Measurements from ENCODE around the gene TSPAN2. TPM values are rescaled to one million over a fixed set of nuclear protein-coding genes. Genes with fewer than 3 reads are reported as not detected.
A peak's percentile ranks its signal among the peaks of the same experiment; 100 is the strongest.

The TSPAN2 gene
- total RNA-seq: 17.6 TPM
- 10 to 100 TPM; 16.3 to 30.6 (median 19.7) TPM for polyA plus RNA-seq (ENCODE audit: insufficient read depth in 1 of 8, insufficient read length in 8 of 8, low replicate concordance in 1 of 8)
- long read RNA-seq, donor 1, partial matches to known transcripts: 0 of 3 reads
- long read RNA-seq, donor 1, other reads (novel, unspliced or antisense): 0 of 3 reads
- long read RNA-seq, donor 2: 0 reads
- long read RNA-seq, donor 3, partial matches to known transcripts: 0 of 3 reads
- long read RNA-seq, donor 3, other reads (novel, unspliced or antisense): 0 of 3 reads
- long read RNA-seq, donor 4, partial matches to known transcripts: 0 of 3 reads
- long read RNA-seq, donor 4, other reads (novel, unspliced or antisense): 0 of 3 reads
- long read RNA-seq, donor 5, transcript TSPAN2-202 (8 exons, 3,177 nt): major isoform, 24 of 28 reads
- long read RNA-seq, donor 5, partial matches to known transcripts: 0 of 28 reads
- long read RNA-seq, donor 5, other reads (novel, unspliced or antisense): 0 of 28 reads
- long read RNA-seq, donor 6, transcript TSPAN2-202 (8 exons, 3,177 nt): major isoform, 15 of 17 reads
- long read RNA-seq, donor 6, partial matches to known transcripts: 0 of 17 reads
- long read RNA-seq, donor 6, other reads (novel, unspliced or antisense): 0 of 17 reads
- long read RNA-seq, donor 7, transcript TSPAN2-202 (8 exons, 3,177 nt): major isoform, 12 of 13 reads
- long read RNA-seq, donor 7, partial matches to known transcripts: 0 of 13 reads
- long read RNA-seq, donor 7, other reads (novel, unspliced or antisense): 0 of 13 reads
- long read RNA-seq, donor 8, transcript TSPAN2-202 (8 exons, 3,177 nt): major isoform, 7 of 19 reads
- long read RNA-seq, donor 8, partial matches to known transcripts: 12 of 19 reads
- long read RNA-seq, donor 8, other reads (novel, unspliced or antisense): 0 of 19 reads
- long read RNA-seq, donor 9, partial matches to known transcripts: 0 of 2 reads
- long read RNA-seq, donor 9, other reads (novel, unspliced or antisense): 0 of 2 reads
- long read RNA-seq, donor 10, transcript TSPAN2-202 (8 exons, 3,177 nt): major isoform, 13 of 14 reads
- long read RNA-seq, donor 10, partial matches to known transcripts: 0 of 14 reads
- long read RNA-seq, donor 10, other reads (novel, unspliced or antisense): 0 of 14 reads
- long read RNA-seq, donor 11, transcript TSPAN2-202 (8 exons, 3,177 nt): major isoform, 6 of 9 reads
- long read RNA-seq, donor 11, partial matches to known transcripts: 0 of 9 reads
- long read RNA-seq, donor 11, other reads (novel, unspliced or antisense): 0 of 9 reads

DNA sequence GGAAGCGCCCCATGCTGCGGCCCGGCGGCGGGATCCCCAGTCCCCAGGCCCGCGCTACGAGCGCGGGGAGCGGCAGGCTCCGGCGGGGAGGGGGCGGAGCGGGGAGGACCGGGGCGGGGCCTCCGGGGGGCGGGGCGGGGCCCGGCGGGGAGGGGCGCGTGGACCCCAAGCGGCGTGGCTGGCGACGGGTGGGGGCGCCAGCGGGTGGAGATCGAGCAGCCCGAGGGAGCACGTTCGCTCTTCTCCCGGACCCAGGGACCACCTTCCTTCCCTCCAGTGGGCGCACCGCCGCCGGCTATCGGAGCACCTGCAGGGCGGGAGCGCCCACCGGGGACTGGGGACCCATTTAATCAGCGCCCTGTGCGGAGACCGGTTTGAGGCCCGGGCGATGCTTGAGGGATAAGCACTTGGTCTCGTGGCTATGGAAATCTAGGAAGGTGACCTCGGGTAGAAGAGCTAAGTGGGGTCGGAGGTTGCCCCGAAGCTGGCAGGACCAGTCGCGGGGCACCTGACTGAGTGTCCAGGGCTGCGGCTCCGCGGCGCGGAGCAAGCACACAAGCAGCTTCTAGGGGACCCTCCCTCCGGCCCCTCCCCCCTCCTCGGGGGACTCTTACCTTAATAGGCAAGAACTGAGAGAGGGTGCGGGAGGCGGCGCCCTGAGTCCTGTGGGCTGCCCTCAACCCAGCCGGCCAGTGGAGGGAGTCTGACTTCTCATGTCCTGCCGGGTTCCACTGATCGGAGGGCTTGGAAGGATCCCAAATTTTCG is at the start of gene TSPAN2:
Gene TSPAN2 (minus strand): TSS at position 84 of the 766 bp plus-strand sequence. CDS start 71 bp downstream, at position 13.
- Histone ChIP-seq H3K4me1 (ENCODE audit: control insufficient read depth, insufficient read depth, low read length) (peaks cover 13% of the 10 kb centered on the region), H3K36me3 (ENCODE audit: control insufficient read depth, insufficient read depth, low read length) (no peaks in the 10 kb centered on the region), H3K27me3 (ENCODE audit: control insufficient read depth, insufficient read depth, low read length) (peaks cover 22% of the 10 kb centered on the region), H3K27ac (ENCODE audit: low read length) (peak within 1 kb of the TSS; percentile 83), H3K4me3 (ENCODE audit: low read length) (peak within 1 kb of the TSS; percentile 55), H3K9me3 (replicated peaks; ENCODE audit: control insufficient read depth, low read depth, low read length) (no peaks in the 10 kb centered on the region)
- peak; percentile 67 for DNase-seq
- under 1% methylated on average over 37 of the region's 68 CpGs for WGBS (ENCODE audit: insufficient coverage)

DNA sequence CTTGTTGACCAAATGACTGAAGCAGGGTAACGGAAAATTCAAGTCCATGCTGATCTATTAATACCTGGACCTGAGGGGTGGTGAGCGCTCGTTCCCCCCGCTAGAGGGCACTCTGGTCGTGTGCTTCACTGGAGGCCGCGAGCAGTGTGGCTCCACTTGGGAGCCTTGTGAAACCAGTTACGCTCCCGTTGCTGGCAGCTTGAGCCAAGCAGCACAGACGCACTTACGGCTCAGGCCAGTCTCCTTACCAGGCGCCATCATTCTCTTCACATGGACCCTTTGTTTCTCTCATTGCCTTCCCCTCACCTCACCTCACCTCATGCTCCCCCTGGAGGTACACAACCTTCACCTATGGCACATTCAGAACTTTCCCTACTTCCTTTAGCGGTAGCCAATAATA is 49.7 kb upstream of the TSPAN2 start:
- Histone ChIP-seq H3K9me3 (replicated peaks; ENCODE audit: control insufficient read depth, low read depth, low read length) (no peaks in the 10 kb centered on the region), H3K4me3 (ENCODE audit: low read length) (no peak overlapping the region), H3K36me3 (ENCODE audit: control insufficient read depth, insufficient read depth, low read length) (no peaks in the 10 kb centered on the region), H3K27ac (ENCODE audit: low read length) (no peak overlapping the region), H3K27me3 (ENCODE audit: control insufficient read depth, insufficient read depth, low read length) (no peaks in the 10 kb centered on the region), H3K4me1 (ENCODE audit: control insufficient read depth, insufficient read depth, low read length) (peaks cover 7% of the 10 kb centered on the region)
- peak; percentile 93 for DNase-seq
- WGBS (ENCODE audit: insufficient coverage): 4% methylated on average over 12 of the region's 13 CpGs

DNA sequence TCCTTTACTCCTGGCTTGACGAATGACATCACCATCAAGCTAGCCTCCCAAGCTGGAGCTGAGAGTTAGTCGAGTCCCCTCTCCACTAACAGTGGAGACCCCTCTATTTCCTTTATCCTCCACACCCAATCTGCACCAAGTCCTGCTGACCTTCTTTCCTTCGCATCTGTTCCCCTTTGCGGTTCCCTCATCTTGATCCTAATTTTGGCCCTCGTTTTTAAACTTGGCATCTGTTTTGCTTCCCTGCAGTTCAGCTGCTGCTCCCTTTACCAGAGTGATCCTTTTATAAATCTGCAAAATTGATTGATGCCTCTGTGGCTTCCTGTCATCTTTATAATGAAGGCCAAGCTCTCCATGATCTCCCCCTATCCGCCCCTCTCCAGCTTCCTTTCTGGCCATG is 49.0 kb upstream of the TSPAN2 start:
- H3K9me3 ChIP-seq (replicated peaks; ENCODE audit: control insufficient read depth, low read depth, low read length): no peaks in the 10 kb centered on the region
- no peaks in the 10 kb centered on the region for H3K36me3 ChIP-seq (ENCODE audit: control insufficient read depth, insufficient read depth, low read length)
- no peak overlapping the region for H3K4me3 ChIP-seq (ENCODE audit: low read length)
- peaks cover 7% of the 10 kb centered on the region for H3K4me1 ChIP-seq (ENCODE audit: control insufficient read depth, insufficient read depth, low read length)
- no peak overlapping the region for H3K27ac ChIP-seq (ENCODE audit: low read length)
- H3K27me3 ChIP-seq (ENCODE audit: control insufficient read depth, insufficient read depth, low read length): no peaks in the 10 kb centered on the region
- DNase-seq: no peak
- 60% methylated on average over 6 of the region's 6 CpGs for WGBS (ENCODE audit: insufficient coverage)

- no peak overlapping the region for H3K4me3 ChIP-seq (ENCODE audit: low read length)
Observed at GRCh38 chr1:115137191-115137590, 47.9 kb upstream of the TSPAN2 start.

GRCh38 chr1:115136706-115137105 is 47.4 kb upstream of the TSPAN2 start:
- Histone ChIP-seq H3K36me3 (ENCODE audit: control insufficient read depth, insufficient read depth, low read length) (no peaks in the 10 kb centered on the region), H3K9me3 (replicated peaks; ENCODE audit: control insufficient read depth, low read depth, low read length) (no peaks in the 10 kb centered on the region), H3K4me3 (ENCODE audit: low read length) (no peak overlapping the region), H3K27ac (ENCODE audit: low read length) (no peak overlapping the region), H3K27me3 (ENCODE audit: control insufficient read depth, insufficient read depth, low read length) (no peaks in the 10 kb centered on the region), H3K4me1 (ENCODE audit: control insufficient read depth, insufficient read depth, low read length) (peaks cover 7% of the 10 kb centered on the region)
- DNase-seq: no peak

More at GRCh38 chr1:115137191-115137590, 47.9 kb upstream of the TSPAN2 start:
- no CpG with 5 or more reads among the region's 1 CpG for WGBS (ENCODE audit: insufficient coverage)
- DNase-seq: no peak
- no peaks in the 10 kb centered on the region for H3K36me3 ChIP-seq (ENCODE audit: control insufficient read depth, insufficient read depth, low read length)
- peaks cover 7% of the 10 kb centered on the region for H3K4me1 ChIP-seq (ENCODE audit: control insufficient read depth, insufficient read depth, low read length)
- no peaks in the 10 kb centered on the region for H3K9me3 ChIP-seq (replicated peaks; ENCODE audit: control insufficient read depth, low read depth, low read length)
- H3K27me3 ChIP-seq (ENCODE audit: control insufficient read depth, insufficient read depth, low read length): no peaks in the 10 kb centered on the region
- no peak overlapping the region for H3K27ac ChIP-seq (ENCODE audit: low read length)

- H3K4me1 ChIP-seq (ENCODE audit: control insufficient read depth, insufficient read depth, low read length): peaks cover 7% of the 10 kb centered on the region
- no peak overlapping the region for H3K27ac ChIP-seq (ENCODE audit: low read length)
- WGBS (ENCODE audit: insufficient coverage): 85% methylated on average over 3 of the region's 3 CpGs
- H3K36me3 ChIP-seq (ENCODE audit: control insufficient read depth, insufficient read depth, low read length): no peaks in the 10 kb centered on the region
- DNase-seq: no peak
- H3K9me3 ChIP-seq (replicated peaks; ENCODE audit: control insufficient read depth, low read depth, low read length): no peaks in the 10 kb centered on the region
- no peak overlapping the region for H3K4me3 ChIP-seq (ENCODE audit: low read length)
- no peaks in the 10 kb centered on the region for H3K27me3 ChIP-seq (ENCODE audit: control insufficient read depth, insufficient read depth, low read length)
Observed at GRCh38 chr1:115136106-115136505, 46.8 kb upstream of the TSPAN2 start.

DNA sequence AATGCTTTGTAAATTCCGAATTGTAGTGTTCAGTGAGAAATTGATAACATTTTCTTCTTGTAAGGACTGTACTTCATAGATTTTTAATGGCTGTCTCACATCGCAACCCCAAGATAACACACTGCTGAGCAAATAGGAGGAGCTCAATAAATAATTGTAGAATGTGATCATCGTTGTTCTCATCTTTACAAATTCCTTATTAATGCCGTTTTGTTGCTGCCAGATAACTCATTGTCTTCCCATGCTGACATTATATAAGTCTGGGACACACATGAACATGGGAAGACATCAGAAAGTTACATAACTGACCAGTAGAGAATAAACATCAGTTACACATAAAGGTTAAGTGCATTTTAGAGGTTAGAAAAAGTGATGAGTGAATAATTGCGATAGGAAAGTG is 46.4 kb upstream of the TSPAN2 start:
- H3K4me1 ChIP-seq (ENCODE audit: control insufficient read depth, insufficient read depth, low read length): peaks cover 7% of the 10 kb centered on the region
- WGBS (ENCODE audit: insufficient coverage): 86% methylated on average over 1 of the region's 5 CpGs
- H3K27ac ChIP-seq (ENCODE audit: low read length): no peak overlapping the region
- peak; percentile 40 for DNase-seq
- H3K36me3 ChIP-seq (ENCODE audit: control insufficient read depth, insufficient read depth, low read length): no peaks in the 10 kb centered on the region
- no peak overlapping the region for H3K4me3 ChIP-seq (ENCODE audit: low read length)
- H3K27me3 ChIP-seq (ENCODE audit: control insufficient read depth, insufficient read depth, low read length): no peaks in the 10 kb centered on the region
- H3K9me3 ChIP-seq (replicated peaks; ENCODE audit: control insufficient read depth, low read depth, low read length): no peaks in the 10 kb centered on the region

- Histone ChIP-seq H3K9me3 (replicated peaks; ENCODE audit: control insufficient read depth, low read depth, low read length) (no peaks in the 10 kb centered on the region), H3K27me3 (ENCODE audit: control insufficient read depth, insufficient read depth, low read length) (no peaks in the 10 kb centered on the region), H3K36me3 (ENCODE audit: control insufficient read depth, insufficient read depth, low read length) (no peaks in the 10 kb centered on the region), H3K4me3 (ENCODE audit: low read length) (no peak overlapping the region), H3K27ac (ENCODE audit: low read length) (no peak overlapping the region), H3K4me1 (ENCODE audit: control insufficient read depth, insufficient read depth, low read length) (peaks cover 7% of the 10 kb centered on the region)
- WGBS (ENCODE audit: insufficient coverage): 60% methylated on average over 1 of the region's 10 CpGs
- DNase-seq: peak; percentile 57
Observed at GRCh38 chr1:115134850-115135480, 45.7 kb upstream of the TSPAN2 start.

DNA sequence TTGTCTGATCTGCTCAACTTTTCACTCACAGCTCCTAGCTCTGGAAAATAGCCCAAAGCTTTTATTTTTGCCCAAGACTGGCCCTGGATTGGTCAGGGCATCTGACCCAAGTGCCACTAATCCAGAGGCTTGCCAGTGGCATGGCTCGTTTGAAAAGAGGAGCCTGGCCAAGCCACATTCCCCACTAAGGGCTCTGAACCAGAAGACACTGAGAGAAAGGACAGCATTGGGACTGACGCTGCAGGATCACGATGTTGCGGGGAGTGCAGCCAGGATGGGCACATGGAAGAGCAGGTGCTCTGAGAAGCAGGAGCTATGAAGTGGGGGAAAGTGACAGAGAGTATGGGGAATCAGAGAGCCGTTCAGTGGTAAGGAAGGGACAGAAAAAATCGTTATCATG is 44.9 kb upstream of the TSPAN2 start:
- DNase-seq: no peak
- whole genome bisulfite sequencing (ENCODE audit: insufficient coverage): 86% methylated on average over 5 of the region's 6 CpGs
- H3K36me3 ChIP-seq (ENCODE audit: control insufficient read depth, insufficient read depth, low read length): no peaks in the 10 kb centered on the region
- H3K4me1 ChIP-seq (ENCODE audit: control insufficient read depth, insufficient read depth, low read length): peaks cover 7% of the 10 kb centered on the region
- no peaks in the 10 kb centered on the region for H3K27me3 ChIP-seq (ENCODE audit: control insufficient read depth, insufficient read depth, low read length)
- H3K27ac ChIP-seq (ENCODE audit: low read length): no peak overlapping the region
- H3K4me3 ChIP-seq (ENCODE audit: low read length): no peak overlapping the region
- H3K9me3 ChIP-seq (replicated peaks; ENCODE audit: control insufficient read depth, low read depth, low read length): no peaks in the 10 kb centered on the region

Measured in muscle of leg (tissue), 16 donors.